GM19468 (cell line): ENCODE measurements around the gene KISS1R.

Experiments
- ATAC-seq: cut with Tn5 transposase; IDR thresholded peaks from one replicate; pipeline ENCODE4 v1.9.1; 2021; ENCODE audit warnings: mild to moderate bottlenecking, moderate library complexity, moderate number of reproducible peaks; ENCODE audit not compliant: unreplicated experiment; ENCODE audit errors: extremely low read depth

Gene KISS1R

DNA sequence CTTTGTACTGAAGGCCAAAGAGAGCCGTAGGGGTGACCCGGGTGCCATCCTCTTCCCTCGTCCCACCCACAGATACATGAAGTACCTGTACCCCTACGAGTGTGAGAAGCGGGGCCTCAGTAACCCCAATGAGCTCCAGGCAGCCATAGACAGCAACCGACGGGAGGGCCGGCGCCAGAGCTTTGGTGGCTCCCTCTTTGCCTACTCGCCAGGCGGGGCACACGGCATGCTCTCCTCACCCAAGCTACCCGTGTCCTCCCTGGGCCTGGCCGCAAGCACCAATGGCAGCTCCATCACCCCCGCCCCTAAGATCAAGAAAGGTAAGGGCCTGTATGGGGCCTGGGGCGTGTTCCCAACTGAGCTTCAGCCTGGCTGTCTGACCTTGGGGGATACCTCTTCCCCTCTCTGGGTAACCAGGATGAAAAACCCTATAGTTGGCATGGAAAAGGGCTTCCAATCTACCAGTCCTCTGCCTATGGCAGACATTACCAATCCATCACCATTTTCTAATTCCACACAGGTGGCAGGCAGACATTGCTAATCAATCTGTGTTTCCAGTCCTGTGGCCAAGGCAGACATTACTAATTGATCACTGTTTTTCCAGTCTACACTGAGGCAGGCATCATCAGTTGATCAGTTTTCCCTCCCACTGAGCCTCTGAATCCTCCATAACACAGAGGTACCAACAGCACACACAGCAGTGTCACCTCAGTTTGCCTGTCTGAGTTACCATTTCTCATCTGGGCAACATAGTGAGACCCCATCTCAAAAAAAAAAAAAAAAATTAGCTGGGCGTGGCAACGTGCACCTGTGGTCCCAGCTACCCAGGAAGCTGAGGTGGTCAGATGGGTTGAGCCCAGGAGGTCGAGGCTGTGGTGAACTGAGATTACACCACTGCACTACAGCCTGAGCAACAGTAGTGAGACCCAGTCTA is 47.9 kb downstream of the KISS1R start:
- no peak for ATAC-seq

DNA sequence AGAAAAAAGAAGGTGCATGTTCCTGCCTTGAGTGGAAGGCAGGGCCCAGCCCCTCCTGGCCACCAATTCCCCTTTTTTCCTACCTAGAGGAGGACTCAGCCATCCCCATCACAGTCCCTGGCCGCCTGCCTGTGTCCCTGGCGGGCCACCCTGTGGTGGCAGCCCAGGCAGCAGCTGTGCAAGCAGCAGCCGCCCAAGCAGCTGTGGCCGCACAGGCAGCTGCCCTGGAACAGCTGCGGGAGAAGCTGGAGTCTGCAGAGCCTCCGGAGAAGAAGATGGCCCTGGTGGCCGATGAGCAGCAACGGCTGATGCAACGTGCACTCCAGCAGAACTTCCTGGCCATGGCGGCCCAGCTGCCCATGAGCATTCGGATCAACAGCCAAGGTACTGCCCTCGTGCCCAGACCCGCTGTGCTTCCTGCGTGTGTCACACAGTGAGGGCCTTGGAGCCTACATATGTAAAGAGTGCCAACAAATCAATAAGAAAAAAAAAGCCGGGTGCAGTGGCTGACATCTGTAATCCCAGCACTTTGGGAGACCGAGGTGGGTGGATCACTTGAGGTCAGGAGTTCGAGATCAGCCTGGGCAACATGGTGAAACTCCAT is 49.5 kb downstream of the KISS1R start:
- ATAC-seq: no peak
